HPDE6-E6E7 (cell line): Measurements from ENCODE around the gene GBX1.

Experiments used
- DNase-seq: peaks from one replicate; pipeline ENCODE4 v3.0.0; 2011; ENCODE audit warnings: missing footprints; ENCODE audit errors: extremely low spot score

GBX1 gene

GRCh38 chr7:151114151-151115090 is 53.1 kb downstream of the GBX1 start:
- DNase-seq: peak; percentile 44

GRCh38 chr7:151113344-151114150 is 53.9 kb downstream of the GBX1 start:
- DNase-seq: peak; percentile 74

GRCh38 chr7:151110941-151111645 is 56.4 kb downstream of the GBX1 start:
- peak; percentile 88 for DNase-seq

- no peak for DNase-seq
Observed at GRCh38 chr7:151110236-151110940, 57.1 kb downstream of the GBX1 start.

DNA sequence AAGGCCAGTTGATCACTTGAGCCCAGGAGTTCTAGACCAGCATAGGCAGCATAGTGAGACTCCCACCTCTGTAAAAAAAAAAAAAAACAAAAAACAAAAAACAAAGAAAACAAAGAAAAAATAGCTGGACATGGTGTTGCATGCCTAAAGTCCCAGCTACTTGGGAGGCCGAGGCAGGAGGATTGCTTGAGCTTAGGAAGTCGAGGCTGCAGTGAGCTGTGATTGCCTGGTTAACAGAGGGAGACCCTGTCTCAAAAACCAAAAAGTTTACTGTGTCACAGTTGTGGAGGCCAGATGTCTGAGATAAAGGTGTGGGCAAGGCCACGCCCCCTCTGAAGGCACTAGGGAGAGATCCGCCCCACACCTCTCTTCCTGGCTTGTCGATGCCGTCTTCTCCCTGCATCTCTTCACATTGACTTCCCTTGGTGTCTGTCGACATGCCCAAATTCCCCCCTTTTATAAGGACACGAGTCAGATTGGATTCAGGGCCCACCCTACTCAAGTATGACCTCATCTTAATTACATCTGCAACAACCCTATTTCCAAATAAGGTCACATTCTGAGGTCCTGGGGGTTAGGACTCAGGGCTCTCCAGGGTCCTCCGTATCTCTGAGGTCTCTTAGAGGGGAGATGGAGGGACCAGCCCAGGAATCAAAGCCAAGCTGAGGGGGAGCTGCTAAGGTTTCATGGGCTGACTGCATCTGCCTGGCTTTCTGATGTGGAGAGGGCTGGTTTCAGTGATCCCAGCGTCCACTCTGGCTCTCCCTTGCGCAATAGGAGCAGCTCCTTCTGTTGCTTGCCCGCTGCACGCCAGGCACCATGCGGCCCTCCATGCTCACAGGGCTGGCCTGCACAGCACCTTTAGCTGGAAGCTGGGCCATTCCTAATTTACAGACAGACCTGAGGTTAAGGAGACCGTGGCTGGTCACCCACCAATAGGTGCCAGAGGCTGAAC is 58.1 kb downstream of the GBX1 start:
- no peak for DNase-seq

GRCh38 chr7:151107882-151108281 is 59.6 kb downstream of the GBX1 start:
- no peak for DNase-seq

DNA sequence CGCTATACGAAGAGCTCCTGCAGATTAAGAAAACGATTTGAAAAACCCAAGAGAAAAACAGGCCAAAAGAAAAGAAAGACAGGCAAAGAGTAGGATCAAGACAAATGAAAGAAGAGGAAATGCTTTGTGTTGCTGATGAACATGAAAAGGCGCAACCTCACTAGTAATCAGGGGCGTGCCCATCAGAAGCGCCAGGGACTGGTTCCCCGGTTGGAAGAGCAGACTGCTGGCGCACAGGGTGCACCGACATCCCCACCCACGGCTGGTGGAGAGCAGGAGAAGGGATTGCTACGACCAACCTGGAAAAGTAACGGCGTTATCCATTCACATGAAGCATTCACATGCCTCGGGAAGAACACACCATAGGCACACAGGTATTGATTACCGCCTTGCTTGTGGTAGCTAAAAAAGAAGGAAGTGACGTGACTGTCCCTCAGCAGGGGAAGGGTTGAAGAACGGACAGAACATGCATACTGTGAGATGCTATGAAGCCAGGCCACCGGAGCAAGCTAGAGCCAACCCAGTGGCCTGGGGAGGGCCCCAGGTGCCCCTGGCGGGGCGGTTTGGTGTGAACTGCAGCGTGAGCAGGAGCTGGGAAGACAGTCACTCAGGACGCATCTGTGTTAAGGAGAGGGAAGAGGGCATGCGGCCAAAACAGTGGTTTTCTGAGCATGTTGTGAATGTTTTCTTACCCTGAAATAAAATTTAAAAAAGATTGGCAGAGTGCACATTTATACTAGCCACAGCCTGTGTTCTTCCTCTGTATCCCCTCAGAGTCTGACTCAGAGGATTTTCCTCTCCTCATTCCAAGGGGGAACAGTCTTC is 62.9 kb downstream of the GBX1 start:
- DNase-seq: no peak

DNA sequence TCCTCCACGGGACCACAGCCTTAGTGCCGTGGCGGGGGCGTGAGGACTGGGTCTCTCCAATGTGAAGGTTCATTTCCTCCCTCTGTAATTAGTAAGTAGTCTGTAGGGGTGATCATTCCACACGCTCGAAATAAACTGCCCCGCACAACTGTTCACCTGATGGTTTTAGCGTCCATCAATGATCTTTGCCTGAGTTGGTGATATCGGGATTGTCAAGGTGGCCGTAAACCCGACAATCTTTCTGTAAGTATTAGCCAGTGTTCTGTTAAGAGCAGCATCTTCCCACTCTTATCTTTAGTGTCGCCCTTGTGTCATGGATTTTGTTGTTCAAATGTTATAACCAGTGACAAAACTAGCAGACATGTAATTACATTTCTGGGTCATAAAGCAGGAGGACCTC is 63.5 kb downstream of the GBX1 start:
- no peak for DNase-seq

DNA sequence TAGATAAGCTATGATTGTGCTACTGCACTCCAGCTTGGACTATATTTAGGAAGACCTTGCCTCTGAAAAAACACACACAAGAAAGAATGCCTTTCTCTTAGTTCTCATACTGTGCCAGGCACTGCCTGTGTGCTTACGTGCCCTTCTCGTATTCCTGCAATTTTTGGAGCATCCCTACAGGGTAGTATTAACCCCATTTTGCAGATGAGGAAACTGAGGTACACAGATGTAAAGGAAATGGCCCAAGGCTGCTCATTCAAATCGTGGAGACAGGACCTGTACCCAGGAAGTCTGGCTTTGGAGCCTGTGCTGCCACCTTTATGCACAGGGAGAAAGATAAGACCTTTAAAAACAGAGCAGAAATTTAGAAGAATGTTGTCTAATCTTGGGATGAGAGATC is 64.5 kb downstream of the GBX1 start:
- no peak for DNase-seq

DNA sequence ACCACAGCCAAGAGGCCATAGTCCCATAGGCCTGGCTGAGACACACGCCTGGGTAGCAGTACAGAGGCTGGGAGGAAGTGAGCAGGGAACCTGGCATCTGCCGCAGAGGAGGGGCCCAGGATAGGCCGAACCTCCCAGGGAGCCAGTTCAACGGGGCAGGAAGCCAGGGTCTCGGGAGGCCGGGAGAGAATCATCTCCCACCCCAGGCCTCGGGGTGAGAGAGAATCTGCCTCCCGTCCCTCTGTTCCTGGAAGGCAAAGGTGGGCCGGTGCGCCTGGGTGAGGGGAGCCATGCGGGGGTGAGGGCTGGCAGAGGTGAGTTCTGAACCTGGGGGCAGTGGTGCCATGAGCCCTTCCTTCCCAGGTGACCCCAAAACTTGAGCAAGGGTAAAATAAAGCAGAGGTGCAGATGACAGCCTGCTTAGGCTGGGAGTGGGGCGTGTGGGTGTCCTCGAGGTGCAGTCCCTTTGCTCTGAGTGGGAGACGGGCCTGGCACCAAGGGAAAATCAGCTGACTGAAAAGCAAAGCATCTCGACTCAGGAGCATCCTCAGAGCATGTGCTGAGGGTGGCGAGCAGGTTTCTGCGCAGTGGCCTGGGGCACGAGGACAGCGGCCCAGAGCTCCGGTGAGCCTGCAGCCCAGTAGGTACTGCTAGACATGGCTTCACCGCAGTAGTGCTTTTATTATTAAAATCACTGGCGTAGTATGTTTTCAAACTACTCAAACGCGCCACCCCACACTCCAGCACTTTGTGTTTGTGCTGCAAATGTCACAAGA is 65.7 kb downstream of the GBX1 start:
- no peak for DNase-seq

DNA sequence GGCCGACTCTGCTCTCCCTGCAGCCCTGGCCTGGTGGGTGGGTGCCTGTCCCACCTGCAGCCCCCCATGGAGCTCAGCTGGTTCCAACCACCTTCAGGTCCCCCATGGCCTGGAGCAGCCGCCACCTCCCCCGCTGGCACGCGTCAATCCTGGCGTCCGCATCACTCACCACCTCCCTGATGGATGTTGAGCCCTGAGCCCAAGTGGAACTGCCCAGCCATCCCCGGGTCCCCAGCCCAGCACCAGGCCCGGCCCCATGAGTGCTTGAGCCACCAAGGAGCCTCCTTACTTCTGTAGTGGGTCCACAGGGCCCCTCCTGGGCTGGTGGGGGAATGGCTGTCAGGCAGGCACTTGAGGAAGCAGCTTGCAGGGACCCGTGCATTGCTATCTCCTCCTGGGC is 66.6 kb downstream of the GBX1 start:
- no peak for DNase-seq

- DNase-seq: no peak
Observed at GRCh38 chr7:151099486-151100211, 67.8 kb downstream of the GBX1 start.
